C4-2B (cell line): ENCODE data around the gene SMOC2.

Experiments
- ZFX ChIP-seq: fragments of 450-650 bp; IDR thresholded peaks from 2 replicates; pipeline ENCODE4 v1.6.1; 2017
- TF ChIP-seq, protein P1 (sequence below): fragments of 450-650 bp; conservative IDR thresholded peaks from 2 replicates; pipeline ENCODE4 v1.5.1; 2017; ENCODE audit warnings: mild to moderate bottlenecking

DNA sequence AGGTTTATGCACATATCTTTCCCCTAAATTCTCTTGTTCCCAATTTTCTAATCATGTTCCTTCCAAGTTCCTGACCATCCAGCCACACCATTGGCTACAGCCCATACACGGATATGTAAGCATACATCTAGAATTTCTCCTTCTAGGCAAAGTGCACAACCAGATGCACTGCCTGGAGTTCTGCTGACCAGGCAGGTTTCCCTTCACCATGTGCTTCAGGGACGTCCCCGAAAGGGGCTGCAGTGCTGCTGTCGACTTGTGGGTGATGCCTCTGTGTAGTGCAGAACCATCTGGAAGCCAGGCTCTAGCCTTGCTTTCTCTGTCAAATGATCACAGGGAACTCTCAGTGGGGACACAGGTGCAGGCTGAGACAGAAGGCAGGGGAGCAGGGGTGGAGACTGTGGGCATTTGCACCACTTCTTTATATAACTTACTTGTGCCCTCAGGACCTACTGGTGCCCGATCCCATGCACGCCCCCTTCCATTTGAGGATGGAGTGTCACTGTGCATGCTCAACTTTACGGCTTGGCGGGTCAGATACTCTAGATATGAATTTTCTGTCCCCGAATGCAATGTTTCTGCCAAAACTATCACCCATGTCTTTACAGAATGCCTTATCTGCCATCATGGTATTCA, 37.5 kb upstream of the SMOC2 start:
- TF ChIP-seq, protein P1, sequence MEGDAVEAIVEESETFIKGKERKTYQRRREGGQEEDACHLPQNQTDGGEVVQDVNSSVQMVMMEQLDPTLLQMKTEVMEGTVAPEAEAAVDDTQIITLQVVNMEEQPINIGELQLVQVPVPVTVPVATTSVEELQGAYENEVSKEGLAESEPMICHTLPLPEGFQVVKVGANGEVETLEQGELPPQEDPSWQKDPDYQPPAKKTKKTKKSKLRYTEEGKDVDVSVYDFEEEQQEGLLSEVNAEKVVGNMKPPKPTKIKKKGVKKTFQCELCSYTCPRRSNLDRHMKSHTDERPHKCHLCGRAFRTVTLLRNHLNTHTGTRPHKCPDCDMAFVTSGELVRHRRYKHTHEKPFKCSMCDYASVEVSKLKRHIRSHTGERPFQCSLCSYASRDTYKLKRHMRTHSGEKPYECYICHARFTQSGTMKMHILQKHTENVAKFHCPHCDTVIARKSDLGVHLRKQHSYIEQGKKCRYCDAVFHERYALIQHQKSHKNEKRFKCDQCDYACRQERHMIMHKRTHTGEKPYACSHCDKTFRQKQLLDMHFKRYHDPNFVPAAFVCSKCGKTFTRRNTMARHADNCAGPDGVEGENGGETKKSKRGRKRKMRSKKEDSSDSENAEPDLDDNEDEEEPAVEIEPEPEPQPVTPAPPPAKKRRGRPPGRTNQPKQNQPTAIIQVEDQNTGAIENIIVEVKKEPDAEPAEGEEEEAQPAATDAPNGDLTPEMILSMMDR: no peak
- TF ChIP-seq ZFX: no peak
